Memory B cell (primary cell): Measurements from ENCODE around the gene MUC5B.

Experiments
- ATAC-seq: fragments of 150-1000 bp; cut with Tn5 transposase; 2 replicates; pipeline ENCODE4 v1.10.0; 2021; ENCODE audit warnings: low read depth, mild to moderate bottlenecking, moderate library complexity
- DNase-seq, 2 donors: peaks; one replicate each; pipeline ENCODE4 v3.0.0; 2022; ENCODE audit warnings: low spot score in 2 of 2
- H3K27ac Mint-ChIP-seq: one replicate; pipeline ENCODE4 v1.8.0; 2022; ENCODE audit warnings: mild to moderate bottlenecking, moderate library complexity, mixed read lengths
- H3K27me3 Mint-ChIP-seq: one replicate; pipeline ENCODE4 v1.8.0; 2022; ENCODE audit warnings: mixed read lengths
- H3K36me3 Mint-ChIP-seq: one replicate; pipeline ENCODE4 v1.8.0; 2022; ENCODE audit warnings: mild to moderate bottlenecking, mixed read lengths
- H3K4me1 Mint-ChIP-seq: one replicate; pipeline ENCODE4 v1.8.0; 2022; ENCODE audit warnings: mixed read lengths
- H3K4me3 Mint-ChIP-seq: one replicate; pipeline ENCODE4 v1.8.0; 2022; ENCODE audit warnings: mild to moderate bottlenecking, moderate library complexity, mixed read lengths
- H3K9me3 Mint-ChIP-seq: one replicate; pipeline ENCODE4 v1.8.0; 2022; ENCODE audit warnings: mixed read lengths

The MUC5B gene

DNA sequence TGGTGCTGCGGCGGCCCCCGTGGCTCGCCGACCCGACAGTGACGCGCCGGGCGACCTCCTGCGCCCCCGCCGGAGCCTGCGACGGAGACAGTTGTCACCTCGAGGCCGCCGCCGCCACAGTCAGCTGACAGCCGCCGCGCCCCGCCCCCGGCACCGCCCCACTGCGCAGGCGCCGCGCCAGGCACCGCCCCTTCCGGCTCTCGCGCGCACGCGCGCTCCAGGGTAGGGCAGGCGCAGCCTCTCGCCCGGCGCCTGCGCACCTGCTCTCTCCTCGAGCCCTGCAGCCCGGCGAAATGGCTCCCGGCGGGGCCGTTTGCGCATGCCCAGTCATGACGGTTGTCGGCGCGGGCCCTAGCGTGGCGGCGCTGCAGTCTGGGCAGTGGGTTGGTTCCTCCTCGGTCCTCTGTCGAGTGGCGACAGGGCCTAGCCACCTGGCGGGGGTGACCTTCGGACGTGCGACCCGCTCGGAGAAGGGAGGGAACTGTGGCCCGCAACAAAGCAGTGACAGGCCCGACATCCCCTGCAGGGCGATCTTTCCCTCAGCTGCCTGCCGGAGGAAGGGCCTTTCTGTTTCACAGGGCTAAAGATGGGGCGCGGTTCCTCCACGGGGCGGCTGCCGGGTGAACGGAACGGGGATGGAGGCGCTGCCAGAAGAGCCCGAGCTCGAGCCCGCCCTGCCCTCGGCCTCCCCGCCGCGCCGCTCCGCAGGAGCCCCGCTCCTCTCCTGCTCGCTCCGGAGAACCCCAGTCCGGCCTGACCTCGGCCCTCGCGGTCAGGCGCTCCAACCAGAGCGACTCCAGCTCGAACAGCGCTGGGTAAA lies 86.8 kb downstream of the MUC5B start, which contains the start of gene TOLLIP:
Gene TOLLIP (minus strand): TSS at position 135 of the 820 bp plus-strand sequence. CDS start 134 bp downstream, at position 1.
- H3K9me3 Mint-ChIP-seq = no peaks in the 10 kb centered on the region
- H3K36me3 Mint-ChIP-seq = no peaks in the 10 kb centered on the region
- peaks cover 30% of the 10 kb centered on the region for H3K4me1 Mint-ChIP-seq
- DNase-seq = peak; percentile 100
- ATAC-seq = peak; percentile 64
- peak within 1 kb of the TSS; percentile 84 for H3K4me3 Mint-ChIP-seq
- H3K27me3 Mint-ChIP-seq = no peaks in the 10 kb centered on the region
- peak within 1 kb of the TSS; percentile 98 for H3K27ac Mint-ChIP-seq

DNA sequence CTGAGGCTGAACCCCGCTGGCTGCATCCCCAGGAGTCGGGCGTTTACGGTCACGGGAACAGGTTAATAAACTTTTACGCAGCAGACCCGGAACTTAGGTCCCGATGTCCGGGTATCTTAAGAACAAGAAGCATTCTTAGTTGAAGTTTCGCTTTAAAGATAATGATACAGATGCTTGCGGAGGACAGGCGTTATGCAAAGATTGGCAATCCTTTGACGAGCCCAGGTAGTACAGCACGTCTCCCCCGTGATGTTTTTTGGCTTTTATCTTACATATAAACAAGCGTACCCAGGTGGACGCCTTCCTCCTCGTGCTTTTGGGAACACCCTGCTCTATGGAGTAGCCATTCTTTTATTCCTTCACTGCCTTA lies 87.4 kb downstream of the MUC5B start:
- peak; percentile 4 for ATAC-seq
- no peaks in the 10 kb centered on the region for H3K36me3 Mint-ChIP-seq
- no peaks in the 10 kb centered on the region for H3K27me3 Mint-ChIP-seq
- peak in 1 of 2 donors; percentile 26 for DNase-seq
- H3K9me3 Mint-ChIP-seq = no peaks in the 10 kb centered on the region
- H3K4me3 Mint-ChIP-seq = peak overlapping the region; percentile 84
- H3K27ac Mint-ChIP-seq = peak overlapping the region; percentile 98
- H3K4me1 Mint-ChIP-seq = peaks cover 30% of the 10 kb centered on the region

DNA sequence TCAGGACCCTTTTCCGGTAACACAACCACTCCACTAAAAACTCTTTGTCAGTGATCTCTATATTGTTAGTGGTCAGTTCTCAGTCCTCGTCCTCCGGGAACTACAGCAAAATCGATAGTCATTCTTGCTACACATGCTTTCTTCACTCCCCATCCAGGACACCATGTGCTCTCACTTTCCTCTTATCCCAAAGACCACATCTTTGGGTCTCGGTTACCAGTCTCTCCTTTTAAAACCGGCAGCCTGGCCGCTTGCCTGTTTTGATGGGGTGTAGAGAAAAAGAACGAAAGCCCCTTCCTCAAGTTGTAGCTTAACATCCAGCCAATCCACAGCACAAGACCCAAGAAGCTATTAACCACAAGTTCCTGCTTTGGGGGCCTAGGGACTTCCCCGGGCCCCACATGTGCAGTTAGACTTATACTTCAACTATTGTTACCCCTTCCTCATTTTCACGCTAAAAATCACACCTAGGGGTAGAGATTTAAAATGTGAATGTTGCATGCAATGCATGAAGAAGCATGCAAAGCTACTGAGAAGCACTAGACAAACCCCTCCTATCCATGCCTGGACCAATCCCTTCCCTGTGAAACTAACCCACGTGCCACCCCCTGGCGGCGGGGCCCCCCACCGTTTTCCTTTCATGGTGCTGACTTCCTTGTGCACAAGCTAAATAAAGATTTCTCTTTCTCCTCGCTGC lies 88.1 kb downstream of the MUC5B start:
- Mint-ChIP-seq H3K4me3 (peak overlapping the region; percentile 84), H3K4me1 (peaks cover 30% of the 10 kb centered on the region), H3K27ac (peak overlapping the region; percentile 98), H3K27me3 (no peaks in the 10 kb centered on the region), H3K9me3 (no peaks in the 10 kb centered on the region), H3K36me3 (no peaks in the 10 kb centered on the region)
- ATAC-seq (peak; percentile 66), DNase-seq (peak; percentile 58 to 78)
